HepG2 (cell line): ENCODE data around the gene CTIF. TPM values are rescaled to one million over a fixed set of nuclear protein-coding genes. Genes with fewer than 3 reads are reported as not detected.

Experiments used
- ATF1 ChIP-seq: IDR thresholded peaks from 2 replicates; pipeline ENCODE4 v1.6.1; 2016; ENCODE audit warnings: mild to moderate bottlenecking, control low read depth
- GPN1 ChIP-seq: sonication (generic); formaldehyde crosslinking; IDR thresholded peaks from 2 replicates; pipeline ENCODE4 v1.5.1; 2020; ENCODE audit warnings: missing genetic modification reagents, borderline replicate concordance
- RBFOX2 ChIP-seq: fragments of 200-400 bp; formaldehyde crosslinking; IDR thresholded peaks from 2 replicates; pipeline ENCODE4 v1.6.1; 2017; ENCODE audit warnings: low read depth, mild to moderate bottlenecking, low read length
- RXRB ChIP-seq: IDR thresholded peaks from 2 replicates; pipeline ENCODE4 v1.6.1; 2016; ENCODE audit warnings: borderline replicate concordance, missing genetic modification reagents, missing compliant biosample characterization
- SIX1 ChIP-seq: sonication (generic); formaldehyde crosslinking; IDR thresholded peaks from 2 replicates; pipeline ENCODE4 v1.4.0; 2020; ENCODE audit warnings: missing genetic modification reagents, borderline replicate concordance
- STAG1 ChIP-seq: sonication (generic); formaldehyde crosslinking; IDR thresholded peaks from 2 replicates; pipeline ENCODE4 v1.4.0; 2020; ENCODE audit warnings: missing genetic modification reagents
- TBL1XR1 ChIP-seq: fragments of 150-350 bp; IDR thresholded peaks from 2 replicates; pipeline ENCODE4 v1.6.1; 2014; ENCODE audit warnings: borderline replicate concordance, low read length; ENCODE audit not compliant: partially characterized antibody
- THYN1 ChIP-seq: sonication (generic); formaldehyde crosslinking; IDR thresholded peaks from 2 replicates; pipeline ENCODE4 v1.8.1; 2023; ENCODE audit warnings: low read depth, mild to moderate bottlenecking, moderate library complexity, missing genetic modification reagents, borderline replicate concordance
- ZNF124 ChIP-seq: sonication (generic); formaldehyde crosslinking; IDR thresholded peaks from 2 replicates; pipeline ENCODE4 v1.4.0; 2020; ENCODE audit warnings: missing genetic modification reagents
- ZNF230 ChIP-seq: sonication (generic); formaldehyde crosslinking; IDR thresholded peaks from 2 replicates; pipeline ENCODE4 v1.4.0; 2020; ENCODE audit warnings: mild to moderate bottlenecking, missing genetic modification reagents
- ZNF234 ChIP-seq: sonication (generic); formaldehyde crosslinking; conservative IDR thresholded peaks from 2 replicates; pipeline ENCODE4 v1.5.1; 2020; ENCODE audit warnings: mild to moderate bottlenecking, missing genetic modification reagents
- ZNF562 ChIP-seq: sonication (generic); formaldehyde crosslinking; IDR thresholded peaks from 2 replicates; pipeline ENCODE4 v1.8.0; 2022; ENCODE audit warnings: missing genetic modification reagents, borderline replicate concordance
- ZNF883 ChIP-seq: sonication (generic); formaldehyde crosslinking; IDR thresholded peaks from 2 replicates; pipeline ENCODE4 v1.5.1; 2020; ENCODE audit warnings: mild to moderate bottlenecking, missing genetic modification reagents; ENCODE audit errors: not compliant biosample characterization
- polyA plus RNA-seq, 8 experiments: library from polyadenylated mRNA; depleted of rRNA in 3 of 8; stranded (reverse) in 7 of 8; unstranded in 1 of 8; fragments of >200 nt; fragmentation: Illumina TruSeq in 4 of 8; extraction: Trizol in 4 of 8; gene quantifications; 2 replicates each; pipeline versions ENCODE4 v1.2.1 to v1.2.3, GENCODE V29; 2011 to 2016; ENCODE audit warnings: low read depth in 4 of 8, missing spikeins in 1 of 8, mixed read lengths in 1 of 8; ENCODE audit not compliant: insufficient read depth in 1 of 8
- total RNA-seq, 5 experiments: library from RNA; depleted of rRNA; stranded (reverse); fragments of >200 nt; fragmentation: Illumina TruSeq; extraction: Trizol; gene quantifications; 2 replicates each; pipeline ENCODE4 v1.2.3, GENCODE V29; 2016; ENCODE audit warnings: low read depth in 1 of 5
- TF ChIP-seq, protein P1 (sequence below): sonication (generic); formaldehyde crosslinking; IDR thresholded peaks from 2 replicates; pipeline ENCODE4 v1.4.0; 2020; ENCODE audit warnings: mild to moderate bottlenecking, missing genetic modification reagents
- TF ChIP-seq, protein P2 (sequence below): sonication (generic); formaldehyde crosslinking; IDR thresholded peaks from 2 replicates; pipeline ENCODE4 v1.5.0; 2020; ENCODE audit warnings: missing genetic modification reagents
- TF ChIP-seq, protein P3 (sequence below): sonication (generic); formaldehyde crosslinking; IDR thresholded peaks from 2 replicates; pipeline ENCODE4 v1.5.0; 2020; ENCODE audit warnings: missing genetic modification reagents, mild to moderate bottlenecking, borderline replicate concordance
- TF ChIP-seq, protein P4 (sequence below): sonication (generic); formaldehyde crosslinking; IDR thresholded peaks from 2 replicates; pipeline ENCODE4 v1.5.0; 2020; ENCODE audit warnings: missing genetic modification reagents
- TF ChIP-seq, protein P5 (sequence below): sonication (generic); formaldehyde crosslinking; IDR thresholded peaks from 2 replicates; pipeline ENCODE4 v1.4.0; 2020; ENCODE audit warnings: missing genetic modification reagents, borderline replicate concordance
- TF ChIP-seq, protein P6 (sequence below): sonication (generic); formaldehyde crosslinking; IDR thresholded peaks from 2 replicates; pipeline ENCODE4 v1.4.0; 2020; ENCODE audit warnings: missing genetic modification reagents

The CTIF gene
- total and polyA plus RNA-seq, 2 of the 13 experiments (the other 11 are each of a cell fraction or from before 2014, with no cell fraction given) = 18.2 to 28.0 TPM

DNA sequence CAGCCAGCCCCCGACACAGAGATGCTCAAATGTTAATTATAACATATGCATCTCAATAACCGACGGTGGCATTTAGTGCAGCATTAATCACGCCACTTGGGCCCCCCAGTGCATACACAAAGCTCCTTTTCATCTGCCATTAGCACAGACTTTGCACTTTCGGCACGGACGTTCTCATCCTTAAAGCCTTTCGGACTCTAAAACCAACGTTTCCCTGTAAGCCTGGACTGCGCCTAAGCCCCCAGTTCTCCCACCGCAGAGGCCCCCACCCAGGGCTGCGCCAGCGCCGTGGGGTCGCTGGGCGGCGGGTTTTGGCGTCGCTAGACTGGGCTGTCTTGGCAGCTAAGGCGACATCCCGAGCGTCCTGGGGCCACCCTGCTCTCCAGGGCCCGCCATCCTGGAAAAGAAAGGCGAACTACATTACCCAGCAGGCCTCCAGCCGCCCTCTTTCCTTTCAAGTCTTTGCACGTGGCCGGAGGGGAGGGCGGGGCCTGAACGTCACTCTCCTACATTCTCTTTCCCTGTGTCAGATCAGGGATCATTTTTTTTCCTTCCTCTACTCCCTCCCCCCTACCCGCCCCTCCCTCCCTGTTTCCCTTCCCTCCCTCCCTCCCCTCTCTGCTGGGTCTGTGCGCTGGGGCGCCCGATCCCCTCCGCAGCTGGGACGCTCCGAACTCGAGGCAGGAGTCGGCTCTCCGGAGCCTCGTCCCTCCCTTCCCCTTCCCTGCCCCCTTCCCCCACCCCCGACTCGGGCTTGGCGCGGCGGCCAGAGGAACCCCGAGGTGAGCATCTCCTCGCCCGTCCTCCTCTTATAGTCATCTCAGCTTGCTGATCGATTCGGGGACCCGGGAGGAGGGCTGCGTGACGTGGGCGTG is at the start of gene CTIF (continued):
- TF ChIP-seq SIX1 (CRISPR knock-in tag) (no peak), STAG1 (CRISPR knock-in tag) (peak; percentile 24; the same call in 1 of the 2 replicates), ATF1 (peak; percentile 62; the same call in 1 of the 2 replicates), ZNF234 (CRISPR knock-in tag) (no peak), RXRB (peak; percentile 54), ZNF562 (CRISPR knock-in tag) (no peak), RBFOX2 (peak; percentile 81), GPN1 (CRISPR knock-in tag) (no peak), ZNF124 (CRISPR knock-in tag) (peak; percentile 32; the same call in 1 of the 2 replicates), ZNF230 (CRISPR knock-in tag) (no peak), ZNF883 (CRISPR knock-in tag) (peak; percentile 8), THYN1 (no peak), TBL1XR1 (no peak)
- TF ChIP-seq, protein P1, sequence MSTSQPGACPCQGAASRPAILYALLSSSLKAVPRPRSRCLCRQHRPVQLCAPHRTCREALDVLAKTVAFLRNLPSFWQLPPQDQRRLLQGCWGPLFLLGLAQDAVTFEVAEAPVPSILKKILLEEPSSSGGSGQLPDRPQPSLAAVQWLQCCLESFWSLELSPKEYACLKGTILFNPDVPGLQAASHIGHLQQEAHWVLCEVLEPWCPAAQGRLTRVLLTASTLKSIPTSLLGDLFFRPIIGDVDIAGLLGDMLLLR (CRISPR knock-in tag) = no peak
- TF ChIP-seq, protein P2, sequence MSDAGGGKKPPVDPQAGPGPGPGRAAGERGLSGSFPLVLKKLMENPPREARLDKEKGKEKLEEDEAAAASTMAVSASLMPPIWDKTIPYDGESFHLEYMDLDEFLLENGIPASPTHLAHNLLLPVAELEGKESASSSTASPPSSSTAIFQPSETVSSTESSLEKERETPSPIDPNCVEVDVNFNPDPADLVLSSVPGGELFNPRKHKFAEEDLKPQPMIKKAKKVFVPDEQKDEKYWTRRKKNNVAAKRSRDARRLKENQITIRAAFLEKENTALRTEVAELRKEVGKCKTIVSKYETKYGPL = no peak
- TF ChIP-seq, protein P3, sequence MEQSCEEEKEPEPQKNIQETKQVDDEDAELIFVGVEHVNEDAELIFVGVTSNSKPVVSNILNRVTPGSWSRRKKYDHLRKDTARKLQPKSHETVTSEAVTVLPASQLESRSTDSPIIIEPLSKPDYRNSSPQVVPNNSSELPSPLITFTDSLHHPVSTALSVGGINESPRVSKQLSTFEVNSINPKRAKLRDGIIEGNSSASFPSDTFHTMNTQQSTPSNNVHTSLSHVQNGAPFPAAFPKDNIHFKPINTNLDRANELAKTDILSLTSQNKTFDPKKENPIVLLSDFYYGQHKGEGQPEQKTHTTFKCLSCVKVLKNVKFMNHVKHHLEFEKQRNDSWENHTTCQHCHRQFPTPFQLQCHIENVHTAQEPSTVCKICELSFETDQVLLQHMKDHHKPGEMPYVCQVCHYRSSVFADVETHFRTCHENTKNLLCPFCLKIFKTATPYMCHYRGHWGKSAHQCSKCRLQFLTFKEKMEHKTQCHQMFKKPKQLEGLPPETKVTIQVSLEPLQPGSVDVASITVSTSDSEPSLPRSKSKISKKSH (CRISPR knock-in tag) = no peak
- TF ChIP-seq, protein P4, sequence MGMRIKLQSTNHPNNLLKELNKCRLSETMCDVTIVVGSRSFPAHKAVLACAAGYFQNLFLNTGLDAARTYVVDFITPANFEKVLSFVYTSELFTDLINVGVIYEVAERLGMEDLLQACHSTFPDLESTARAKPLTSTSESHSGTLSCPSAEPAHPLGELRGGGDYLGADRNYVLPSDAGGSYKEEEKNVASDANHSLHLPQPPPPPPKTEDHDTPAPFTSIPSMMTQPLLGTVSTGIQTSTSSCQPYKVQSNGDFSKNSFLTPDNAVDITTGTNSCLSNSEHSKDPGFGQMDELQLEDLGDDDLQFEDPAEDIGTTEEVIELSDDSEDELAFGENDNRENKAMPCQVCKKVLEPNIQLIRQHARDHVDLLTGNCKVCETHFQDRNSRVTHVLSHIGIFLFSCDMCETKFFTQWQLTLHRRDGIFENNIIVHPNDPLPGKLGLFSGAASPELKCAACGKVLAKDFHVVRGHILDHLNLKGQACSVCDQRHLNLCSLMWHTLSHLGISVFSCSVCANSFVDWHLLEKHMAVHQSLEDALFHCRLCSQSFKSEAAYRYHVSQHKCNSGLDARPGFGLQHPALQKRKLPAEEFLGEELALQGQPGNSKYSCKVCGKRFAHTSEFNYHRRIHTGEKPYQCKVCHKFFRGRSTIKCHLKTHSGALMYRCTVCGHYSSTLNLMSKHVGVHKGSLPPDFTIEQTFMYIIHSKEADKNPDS (CRISPR knock-in tag) = no peak
- TF ChIP-seq, protein P5, sequence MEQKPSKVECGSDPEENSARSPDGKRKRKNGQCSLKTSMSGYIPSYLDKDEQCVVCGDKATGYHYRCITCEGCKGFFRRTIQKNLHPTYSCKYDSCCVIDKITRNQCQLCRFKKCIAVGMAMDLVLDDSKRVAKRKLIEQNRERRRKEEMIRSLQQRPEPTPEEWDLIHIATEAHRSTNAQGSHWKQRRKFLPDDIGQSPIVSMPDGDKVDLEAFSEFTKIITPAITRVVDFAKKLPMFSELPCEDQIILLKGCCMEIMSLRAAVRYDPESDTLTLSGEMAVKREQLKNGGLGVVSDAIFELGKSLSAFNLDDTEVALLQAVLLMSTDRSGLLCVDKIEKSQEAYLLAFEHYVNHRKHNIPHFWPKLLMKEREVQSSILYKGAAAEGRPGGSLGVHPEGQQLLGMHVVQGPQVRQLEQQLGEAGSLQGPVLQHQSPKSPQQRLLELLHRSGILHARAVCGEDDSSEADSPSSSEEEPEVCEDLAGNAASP (CRISPR knock-in tag) = peak; percentile 37; the same call in 1 of the 2 replicates
- TF ChIP-seq, protein P6, sequence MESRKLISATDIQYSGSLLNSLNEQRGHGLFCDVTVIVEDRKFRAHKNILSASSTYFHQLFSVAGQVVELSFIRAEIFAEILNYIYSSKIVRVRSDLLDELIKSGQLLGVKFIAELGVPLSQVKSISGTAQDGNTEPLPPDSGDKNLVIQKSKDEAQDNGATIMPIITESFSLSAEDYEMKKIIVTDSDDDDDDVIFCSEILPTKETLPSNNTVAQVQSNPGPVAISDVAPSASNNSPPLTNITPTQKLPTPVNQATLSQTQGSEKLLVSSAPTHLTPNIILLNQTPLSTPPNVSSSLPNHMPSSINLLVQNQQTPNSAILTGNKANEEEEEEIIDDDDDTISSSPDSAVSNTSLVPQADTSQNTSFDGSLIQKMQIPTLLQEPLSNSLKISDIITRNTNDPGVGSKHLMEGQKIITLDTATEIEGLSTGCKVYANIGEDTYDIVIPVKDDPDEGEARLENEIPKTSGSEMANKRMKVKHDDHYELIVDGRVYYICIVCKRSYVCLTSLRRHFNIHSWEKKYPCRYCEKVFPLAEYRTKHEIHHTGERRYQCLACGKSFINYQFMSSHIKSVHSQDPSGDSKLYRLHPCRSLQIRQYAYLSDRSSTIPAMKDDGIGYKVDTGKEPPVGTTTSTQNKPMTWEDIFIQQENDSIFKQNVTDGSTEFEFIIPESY (CRISPR knock-in tag) = no peak
